AG10803 (cell line): ENCODE results near the gene KIAA1217.

ENCODE experiments used
- DNase-seq: peaks from one replicate; pipeline ENCODE4 v3.0.0; 2010; ENCODE audit warnings: low read depth
- H3K4me3 ChIP-seq: 2 replicates; pipeline ENCODE4 v1.5.1; 2011; ENCODE audit warnings: mild to moderate bottlenecking, low read length, control low read depth
- TF ChIP-seq, protein P1 (sequence below): conservative IDR thresholded peaks from 2 replicates; pipeline ENCODE4 v1.5.1; 2011; ENCODE audit warnings: mild to moderate bottlenecking, low read length, control low read depth, inconsistent platforms

Gene KIAA1217

DNA sequence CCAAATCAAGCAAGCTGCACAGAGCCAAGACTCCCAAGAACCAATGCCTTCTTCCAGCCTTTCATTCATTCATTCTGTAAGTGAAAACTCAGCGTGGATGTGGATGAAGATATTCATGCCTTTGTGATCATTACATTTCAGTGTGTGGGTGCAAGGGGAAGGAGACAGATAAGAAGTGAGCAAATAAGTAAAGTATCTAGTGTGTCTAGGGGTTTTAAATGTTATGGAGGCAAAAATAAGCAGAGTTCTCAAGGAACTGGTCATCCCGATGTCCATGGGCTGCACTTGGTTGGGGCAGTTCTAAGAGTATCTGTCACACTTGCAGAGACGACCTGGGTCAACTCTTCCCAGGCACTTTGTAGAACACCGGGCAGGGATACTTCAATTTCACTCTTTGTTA lies 149.1 kb downstream of the KIAA1217 start:
- H3K4me3 ChIP-seq, result no peak overlapping the region
- TF ChIP-seq, protein P1, sequence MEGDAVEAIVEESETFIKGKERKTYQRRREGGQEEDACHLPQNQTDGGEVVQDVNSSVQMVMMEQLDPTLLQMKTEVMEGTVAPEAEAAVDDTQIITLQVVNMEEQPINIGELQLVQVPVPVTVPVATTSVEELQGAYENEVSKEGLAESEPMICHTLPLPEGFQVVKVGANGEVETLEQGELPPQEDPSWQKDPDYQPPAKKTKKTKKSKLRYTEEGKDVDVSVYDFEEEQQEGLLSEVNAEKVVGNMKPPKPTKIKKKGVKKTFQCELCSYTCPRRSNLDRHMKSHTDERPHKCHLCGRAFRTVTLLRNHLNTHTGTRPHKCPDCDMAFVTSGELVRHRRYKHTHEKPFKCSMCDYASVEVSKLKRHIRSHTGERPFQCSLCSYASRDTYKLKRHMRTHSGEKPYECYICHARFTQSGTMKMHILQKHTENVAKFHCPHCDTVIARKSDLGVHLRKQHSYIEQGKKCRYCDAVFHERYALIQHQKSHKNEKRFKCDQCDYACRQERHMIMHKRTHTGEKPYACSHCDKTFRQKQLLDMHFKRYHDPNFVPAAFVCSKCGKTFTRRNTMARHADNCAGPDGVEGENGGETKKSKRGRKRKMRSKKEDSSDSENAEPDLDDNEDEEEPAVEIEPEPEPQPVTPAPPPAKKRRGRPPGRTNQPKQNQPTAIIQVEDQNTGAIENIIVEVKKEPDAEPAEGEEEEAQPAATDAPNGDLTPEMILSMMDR, result no peak
- DNase-seq, result no peak

DNA sequence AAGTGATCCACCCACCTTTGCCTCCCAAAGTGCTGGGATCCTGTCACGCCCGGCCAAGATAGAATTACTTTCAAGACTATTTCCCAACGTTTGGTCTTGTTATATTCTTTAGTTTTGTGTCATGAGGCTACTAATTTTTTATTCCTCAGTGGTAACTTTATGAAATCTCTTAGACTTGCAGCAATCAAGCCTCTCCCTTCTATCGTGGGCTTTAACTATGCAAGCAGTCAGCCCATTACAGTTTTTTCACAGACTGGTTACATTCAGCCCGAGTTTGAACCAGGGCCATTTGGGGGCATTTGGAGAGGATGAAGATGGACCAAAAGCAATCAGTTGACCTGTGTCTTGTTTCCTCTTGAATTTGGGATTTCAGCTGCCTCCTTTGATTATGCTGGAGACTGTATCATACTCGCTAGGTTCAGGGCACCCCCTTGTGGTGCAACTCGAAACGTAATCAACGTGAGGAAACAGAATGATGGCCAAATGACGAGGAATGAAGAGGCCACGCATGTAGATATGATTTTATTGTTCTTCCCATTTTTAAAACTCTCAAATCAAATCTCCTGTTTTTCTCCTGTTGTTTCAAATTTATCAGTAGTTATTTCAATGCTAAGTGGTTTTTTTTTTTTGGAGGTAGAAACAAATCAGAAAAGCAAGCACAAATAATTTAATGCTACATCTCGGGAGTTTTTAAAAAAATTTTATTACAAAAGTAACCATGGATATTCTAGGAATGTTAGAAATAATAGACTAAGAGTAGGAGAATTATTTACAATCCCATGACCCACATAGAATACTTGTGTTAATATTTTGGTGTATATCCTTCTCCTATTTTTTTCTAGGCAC lies 151.6 kb downstream of the KIAA1217 start:
- no peak overlapping the region for H3K4me3 ChIP-seq
- DNase-seq, result peak; percentile 71
- TF ChIP-seq, protein P1, result peak; percentile 88

DNA sequence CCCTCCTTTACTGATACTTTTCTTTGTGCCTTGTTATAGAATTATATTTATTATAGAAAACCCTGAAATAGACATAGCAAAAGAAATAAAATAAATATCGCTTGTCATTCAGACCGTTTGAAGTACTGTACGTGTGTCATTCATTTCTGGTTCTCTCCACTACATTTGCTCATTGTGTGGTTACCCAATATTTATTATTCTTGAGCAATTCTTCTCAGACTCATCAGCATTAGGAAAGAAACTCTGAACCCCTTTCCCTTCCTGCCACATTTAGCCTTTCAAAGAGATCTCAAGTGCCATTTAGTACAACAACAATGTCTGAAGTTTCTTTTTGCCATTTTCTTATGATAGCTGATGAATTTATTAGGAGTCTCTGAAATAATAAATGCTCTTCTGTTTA lies 154.1 kb downstream of the KIAA1217 start:
- DNase-seq, result peak; percentile 37
- TF ChIP-seq, protein P1, result no peak
- H3K4me3 ChIP-seq, result no peak overlapping the region

DNA sequence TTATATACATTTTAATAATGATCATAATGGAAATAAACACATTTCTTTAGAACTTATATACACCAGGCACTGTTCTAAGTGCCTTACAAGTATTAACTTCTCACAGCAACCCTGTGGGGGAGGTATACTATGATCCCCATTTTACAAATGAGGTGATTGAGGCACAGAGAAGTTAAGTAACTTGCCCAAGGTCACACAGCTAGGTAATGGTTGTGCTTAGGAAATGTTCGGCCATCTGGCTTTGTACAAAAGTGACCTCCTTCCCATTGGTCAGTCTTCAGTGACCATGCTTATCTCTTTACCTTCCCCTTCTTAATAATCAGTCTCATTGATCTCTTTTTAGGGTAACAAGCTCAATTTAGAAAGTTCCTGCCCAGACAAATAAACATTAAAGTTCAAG lies 158.8 kb downstream of the KIAA1217 start:
- TF ChIP-seq, protein P1, result no peak

DNA sequence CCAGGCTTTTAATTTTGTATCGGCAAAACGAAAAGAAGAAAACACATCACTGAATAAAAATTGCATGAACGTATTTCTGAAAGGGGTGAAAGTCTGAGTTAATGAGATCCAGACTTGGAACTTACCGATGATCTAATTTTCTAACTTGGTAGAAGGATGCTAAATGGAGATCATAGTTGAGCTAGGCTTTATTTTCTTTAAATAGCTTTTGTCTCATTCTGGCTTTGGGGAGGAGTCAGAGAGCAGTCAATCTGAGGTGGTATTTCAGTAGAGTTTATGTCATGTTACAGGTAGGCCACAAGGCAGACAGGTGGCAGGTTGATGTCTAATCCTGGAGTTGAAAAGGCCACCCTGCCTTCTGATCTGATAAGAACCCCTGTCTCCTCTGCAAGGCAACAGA lies 161.9 kb downstream of the KIAA1217 start:
- H3K4me3 ChIP-seq, result no peak overlapping the region
- TF ChIP-seq, protein P1, result no peak
- DNase-seq, result no peak

More for the DNA sequence above, 158.8 kb downstream of the KIAA1217 start:
- H3K4me3 ChIP-seq, result no peak overlapping the region
- no peak for DNase-seq

DNA sequence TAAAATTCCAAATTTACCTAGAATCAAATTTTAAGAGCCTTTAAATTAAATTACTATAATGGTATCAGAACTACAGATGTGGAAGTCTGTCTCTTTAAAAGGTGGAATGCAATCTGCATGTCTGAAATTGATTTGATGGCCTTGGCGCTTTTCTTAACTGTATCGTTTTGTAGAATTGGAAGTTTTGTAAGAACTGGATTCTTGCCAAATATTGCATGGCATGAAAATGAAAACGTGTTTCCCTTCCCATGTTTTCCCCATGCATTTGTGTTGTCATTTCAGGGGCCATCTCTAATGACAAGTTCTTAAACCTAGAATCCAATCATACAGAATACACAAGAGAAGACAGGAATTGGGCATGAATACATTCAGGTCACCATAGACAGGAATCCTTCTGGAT lies 162.5 kb downstream of the KIAA1217 start:
- no peak overlapping the region for H3K4me3 ChIP-seq
- DNase-seq, result no peak
- TF ChIP-seq, protein P1, result no peak
